Activated CD8-positive, alpha-beta memory T cell treated with anti-CD3 and anti-CD28 coated beads, Interleukin-2, amount 50 U/mL, for 48 hours (primary cell): ENCODE measurements around the gene TMEM229A.
"Not testable (repeated sequence)": the region's sequence is repeated elsewhere in the genome, so short reads cannot be mapped to it uniquely, and the experiment has no call there.

Experiments
- DNase-seq: peaks from one replicate; pipeline ENCODE4 v3.0.0-alpha.2; 2020

The TMEM229A gene

GRCh38 chr7:124031919-124032318 is 948 bp downstream of the TMEM229A start:
- no peak for DNase-seq

- no peak for DNase-seq
Measured at GRCh38 chr7:124031406-124031805, 1.5 kb downstream of the TMEM229A start.

GRCh38 chr7:124030964-124031363 is 1.9 kb downstream of the TMEM229A start:
- DNase-seq = no peak

- DNase-seq = no peak
Measured at GRCh38 chr7:124029396-124030188, 3.3 kb downstream of the TMEM229A start.

- DNase-seq = no peak
Measured at GRCh38 chr7:124027236-124027635, 5.6 kb downstream of the TMEM229A start.

GRCh38 chr7:124024329-124024728 is 8.5 kb downstream of the TMEM229A start:
- DNase-seq = not testable (repeated sequence)

- no peak for DNase-seq
Measured at GRCh38 chr7:124022551-124022950, 10.3 kb downstream of the TMEM229A start.

- DNase-seq = no peak
Measured at GRCh38 chr7:124020060-124020459, 12.8 kb downstream of the TMEM229A start.

GRCh38 chr7:124013306-124013705 is 19.6 kb downstream of the TMEM229A start:
- no peak for DNase-seq

- DNase-seq = no peak
Measured at GRCh38 chr7:124012864-124013263, 20.0 kb downstream of the TMEM229A start.

- no peak for DNase-seq
Measured at GRCh38 chr7:124009321-124009720, 23.5 kb downstream of the TMEM229A start.

- not testable (repeated sequence) for DNase-seq
Measured at GRCh38 chr7:124008296-124008695, 24.6 kb downstream of the TMEM229A start.

- no peak for DNase-seq
Measured at GRCh38 chr7:123999703-124000102, 33.2 kb downstream of the TMEM229A start.

GRCh38 chr7:123998921-123999320 is 33.9 kb downstream of the TMEM229A start:
- no peak for DNase-seq

GRCh38 chr7:123996327-123996625 is 36.6 kb downstream of the TMEM229A start:
- no peak for DNase-seq

GRCh38 chr7:123995617-123996326 is 37.1 kb downstream of the TMEM229A start:
- DNase-seq = no peak

- DNase-seq = no peak
Measured at GRCh38 chr7:123994449-123994848, 38.4 kb downstream of the TMEM229A start.

- DNase-seq = no peak
Measured at GRCh38 chr7:123993996-123994395, 38.9 kb downstream of the TMEM229A start.

GRCh38 chr7:123992913-123993518 is 39.9 kb downstream of the TMEM229A start:
- DNase-seq = no peak

- DNase-seq = no peak
Measured at GRCh38 chr7:123987445-123987844, 45.4 kb downstream of the TMEM229A start.
